Activated naive CD4-positive, alpha-beta T cell treated with Interleukin-2 at 50 U/mL for 16 hours (primary cell): Measurements from ENCODE around the gene ADTRP.
A peak's percentile ranks its signal among the peaks of the same experiment; 100 is the strongest.
"Not testable (repeated sequence)": the region's sequence is repeated elsewhere in the genome, so short reads cannot be mapped to it uniquely, and the experiment has no call there.

Experiments
- DNase-seq: peaks from one replicate; pipeline ENCODE4 v3.0.0-alpha.2; 2020

ADTRP gene

GRCh38 chr6:11802886-11803590 is 24.4 kb upstream of the ADTRP start:
- no peak for DNase-seq

- DNase-seq: not testable (repeated sequence)
Measured at GRCh38 chr6:11800531-11800930, 21.9 kb upstream of the ADTRP start.

GRCh38 chr6:11798538-11798937 is 19.9 kb upstream of the ADTRP start:
- DNase-seq: no peak

GRCh38 chr6:11798096-11798495 is 19.5 kb upstream of the ADTRP start:
- no peak for DNase-seq

GRCh38 chr6:11796829-11797228 is 18.2 kb upstream of the ADTRP start:
- no peak for DNase-seq

GRCh38 chr6:11795403-11795802 is 16.8 kb upstream of the ADTRP start:
- DNase-seq: no peak

GRCh38 chr6:11793277-11793676 is 14.7 kb upstream of the ADTRP start:
- DNase-seq: no peak

GRCh38 chr6:11791354-11792107 is 12.9 kb upstream of the ADTRP start:
- DNase-seq: peak; percentile 16

GRCh38 chr6:11789744-11790143 is 11.1 kb upstream of the ADTRP start:
- DNase-seq: no peak

GRCh38 chr6:11788043-11788442 is 9.4 kb upstream of the ADTRP start:
- DNase-seq: no peak

- peak; percentile 53 for DNase-seq
Measured at GRCh38 chr6:11785774-11786579, 7.4 kb upstream of the ADTRP start.

- DNase-seq: peak; percentile 50
Measured at GRCh38 chr6:11785415-11785773, 6.8 kb upstream of the ADTRP start.

- no peak for DNase-seq
Measured at GRCh38 chr6:11784341-11784740, 5.7 kb upstream of the ADTRP start.

GRCh38 chr6:11783524-11784064 is 5.0 kb upstream of the ADTRP start:
- no peak for DNase-seq

GRCh38 chr6:11782524-11782923 is 3.9 kb upstream of the ADTRP start:
- DNase-seq: no peak

- no peak for DNase-seq
Measured at GRCh38 chr6:11780097-11780428, 1.5 kb upstream of the ADTRP start.

GRCh38 chr6:11779329-11780096 is 910 bp upstream of the ADTRP start:
- DNase-seq: no peak

GRCh38 chr6:11778036-11778435 is 567 bp downstream of the ADTRP start:
- DNase-seq: no peak

GRCh38 chr6:11775791-11776409 is 2.7 kb downstream of the ADTRP start:
- no peak for DNase-seq

GRCh38 chr6:11774426-11774825 is 4.2 kb downstream of the ADTRP start:
- no peak for DNase-seq

GRCh38 chr6:11773581-11773980 is 5.0 kb downstream of the ADTRP start:
- no peak for DNase-seq

GRCh38 chr6:11773013-11773412 is 5.6 kb downstream of the ADTRP start:
- DNase-seq: no peak
